RCC 7860 (cell line): Measurements from ENCODE around the gene SUMO2.
"Not testable (repeated sequence)": the region's sequence is repeated elsewhere in the genome, so short reads cannot be mapped to it uniquely, and the experiment has no call there.

Experiments used
- DNase-seq: peaks from one replicate; pipeline ENCODE4 v3.0.0-alpha.2; 2015; ENCODE audit warnings: low spot score
- FAIRE-seq: peaks from 2 replicates; lab custom pipeline; 2012; peaks lifted over from hg19 to GRCh38; lab: Jason Lieb, UNC

Gene SUMO2

GRCh38 chr17:75146592-75146991, 36.2 kb downstream of the SUMO2 start:
- no peak for DNase-seq
- no peak for FAIRE-seq

- no peak for FAIRE-seq
- DNase-seq = no peak
Observed at GRCh38 chr17:75144816-75145512, 37.8 kb downstream of the SUMO2 start.

GRCh38 chr17:75142236-75142971, 40.4 kb downstream of the SUMO2 start:
- FAIRE-seq = no peak
- no peak for DNase-seq

DNA sequence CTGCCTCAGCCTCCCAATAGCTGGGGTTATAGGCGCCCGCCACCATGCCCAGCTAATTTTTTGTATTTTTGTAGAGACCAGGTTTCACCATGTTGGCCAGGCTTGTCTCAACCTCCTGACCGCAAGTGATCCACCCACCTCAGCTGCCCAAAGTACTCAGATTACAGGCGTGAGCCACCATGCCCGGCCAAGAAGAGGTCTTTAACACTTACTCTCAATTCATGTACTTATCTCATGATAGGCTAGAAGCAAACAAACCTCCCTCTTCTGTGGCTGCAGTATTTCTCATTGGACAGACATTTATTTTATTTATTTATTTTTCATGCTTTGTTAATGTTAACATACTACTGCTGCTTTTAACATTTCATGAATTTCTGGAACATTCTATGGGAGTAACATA, 44.2 kb downstream of the SUMO2 start:
- DNase-seq = no peak
- no peak for FAIRE-seq

DNA sequence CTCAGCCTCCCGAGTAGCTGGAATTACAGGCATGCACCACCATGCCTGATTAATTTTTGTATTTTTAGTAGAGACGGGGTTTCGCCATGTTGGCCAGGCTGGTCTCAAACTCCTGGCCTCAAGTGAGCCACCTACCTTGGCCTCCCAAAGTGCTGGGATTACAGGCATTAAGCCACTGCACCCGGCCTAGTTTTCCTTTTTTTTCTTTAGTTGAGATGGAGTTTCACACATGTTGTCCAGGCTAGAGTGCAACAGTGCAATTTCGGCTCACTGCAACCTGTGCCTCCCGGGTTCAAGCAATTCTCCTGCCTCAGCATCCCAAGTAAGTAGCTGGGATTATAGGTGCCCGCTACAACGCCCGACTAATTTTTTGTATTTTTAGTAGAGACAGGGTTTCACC, 45.0 kb downstream of the SUMO2 start:
- not testable (repeated sequence) for FAIRE-seq, DNase-seq

- DNase-seq = no peak
- FAIRE-seq = no peak
Observed at GRCh38 chr17:75135946-75136345, 46.8 kb downstream of the SUMO2 start.

DNA sequence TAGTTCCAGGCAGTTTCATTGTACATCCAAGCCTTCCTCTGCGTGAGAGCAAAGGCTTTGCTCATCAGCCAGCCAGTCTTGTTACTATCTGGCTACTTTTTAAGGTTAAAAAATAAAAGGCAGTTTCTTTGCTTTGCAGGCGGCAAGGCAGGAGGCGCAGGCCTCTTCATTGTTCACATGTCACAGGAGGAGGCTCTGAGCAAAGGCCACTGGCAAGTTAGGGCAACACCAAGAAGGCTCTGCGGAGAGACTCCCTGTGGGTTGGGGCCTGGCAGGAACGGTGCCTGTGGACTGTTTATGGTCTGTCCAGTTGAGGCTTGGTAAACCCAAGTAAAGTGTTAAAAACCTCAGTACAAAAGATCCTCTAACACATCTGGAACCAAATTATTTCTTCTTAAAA, 47.3 kb downstream of the SUMO2 start:
- FAIRE-seq (no peak), DNase-seq (no peak)

DNA sequence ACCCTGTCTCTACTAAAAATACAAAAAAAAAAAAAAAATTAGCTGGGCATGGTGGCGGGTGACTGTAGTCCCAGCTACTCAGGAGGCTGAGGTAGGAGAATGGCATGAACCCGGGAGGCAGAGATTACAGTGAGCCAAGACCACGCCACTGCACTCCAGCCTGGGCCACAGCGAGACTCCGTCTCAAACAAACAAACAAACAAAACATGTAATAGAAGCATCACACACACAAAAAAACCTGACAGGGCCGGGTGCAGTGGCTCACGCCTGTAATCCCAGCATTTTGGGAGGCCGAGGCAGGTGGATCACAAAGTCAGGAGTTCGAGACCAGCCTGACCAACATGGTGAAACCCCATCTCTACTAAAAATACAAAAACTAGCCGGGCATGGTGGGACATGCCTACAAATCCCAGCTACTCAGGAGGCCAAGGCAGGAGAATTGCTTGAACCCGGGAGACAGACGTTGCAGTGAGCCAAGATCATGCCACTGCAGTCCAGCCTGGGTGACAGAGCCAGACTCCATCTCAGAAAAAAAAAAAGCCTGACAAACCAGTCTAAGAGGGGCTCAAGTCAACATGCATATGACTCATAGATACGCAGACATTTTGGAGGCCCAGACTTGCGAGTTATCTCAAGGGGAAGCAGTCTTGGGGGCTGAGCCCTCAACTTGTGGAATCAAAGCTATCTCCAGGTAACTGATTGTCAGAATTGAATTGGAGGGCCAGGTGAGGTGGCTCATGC, 49.0 kb downstream of the SUMO2 start:
- not testable (repeated sequence) for DNase-seq, FAIRE-seq

GRCh38 chr17:75133001-75133400, 49.8 kb downstream of the SUMO2 start:
- no peak for DNase-seq
- no peak for FAIRE-seq

GRCh38 chr17:75132018-75133000, 50.5 kb downstream of the SUMO2 start:
- not testable (repeated sequence) for DNase-seq, FAIRE-seq

GRCh38 chr17:75131278-75132017, 51.3 kb downstream of the SUMO2 start, which contains the start of gene NT5C:
NT5C (minus strand) TSS chr17:75131742; CDS start chr17:75131707, 35 bp downstream.
- no peak for FAIRE-seq
- DNase-seq = peak; percentile 61

DNA sequence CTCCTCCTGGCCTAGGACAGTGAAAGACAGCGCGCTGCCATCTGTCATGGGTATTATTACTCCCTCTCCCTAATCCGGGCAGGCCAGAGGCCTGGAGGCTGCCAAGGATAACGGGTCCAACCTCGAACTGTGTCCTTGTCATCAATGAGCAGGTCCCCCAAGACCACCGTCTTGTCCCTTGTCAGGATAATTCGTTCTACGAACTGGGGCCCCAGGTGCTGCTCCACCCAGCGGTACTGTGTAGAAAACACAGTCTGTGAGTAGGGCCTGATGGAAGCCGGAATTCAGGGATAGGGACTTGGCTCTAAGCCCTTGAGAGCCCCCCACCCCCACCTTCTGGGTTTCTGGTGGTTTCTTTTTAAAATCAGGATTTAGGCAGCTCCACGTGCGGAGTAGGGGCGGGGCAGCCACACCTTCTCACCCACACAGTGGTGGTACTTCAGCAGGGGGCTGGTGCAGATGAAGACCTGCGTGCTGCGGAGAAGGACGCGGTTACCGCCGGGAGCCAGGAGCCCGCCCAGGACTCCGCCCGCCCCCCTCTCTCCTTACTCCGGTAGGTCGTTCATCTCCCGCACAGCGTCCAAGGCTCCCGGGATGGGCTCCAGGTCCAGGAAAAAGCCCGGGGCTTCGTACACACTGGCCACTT, 52.0 kb downstream of the SUMO2 start:
- DNase-seq (peak; percentile 51), FAIRE-seq (no peak)

DNA sequence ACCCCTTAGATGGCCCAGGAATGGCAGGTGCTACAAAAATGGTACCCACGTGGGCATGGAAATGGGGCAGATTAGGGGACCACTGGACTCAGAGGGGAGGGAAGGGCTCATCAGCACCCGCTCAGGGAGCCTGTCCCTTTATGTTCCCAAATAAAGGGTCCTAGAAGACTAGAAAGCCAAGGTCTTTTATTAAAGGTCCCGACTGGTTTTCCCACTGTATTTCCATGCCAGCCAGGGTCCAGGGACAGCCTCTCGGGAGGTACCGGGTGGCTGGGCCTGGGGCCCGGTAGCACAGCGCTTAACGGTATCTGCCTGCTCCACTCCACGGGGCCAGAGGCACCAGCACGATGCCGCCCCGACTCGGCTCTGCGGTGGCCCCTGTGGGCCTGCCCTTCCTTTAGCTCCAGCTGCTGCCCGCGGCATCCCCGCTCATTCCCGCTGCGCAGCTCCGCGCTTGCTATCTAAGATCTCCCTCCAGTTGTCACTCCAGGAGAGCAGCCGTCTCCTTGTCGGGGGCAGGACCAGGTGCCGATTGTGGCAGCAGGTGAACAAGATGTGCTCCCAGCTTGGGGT, 52.6 kb downstream of the SUMO2 start:
- FAIRE-seq (no peak), DNase-seq (no peak)

- DNase-seq = no peak
- no peak for FAIRE-seq
Observed at GRCh38 chr17:75129576-75129975, 53.2 kb downstream of the SUMO2 start.

DNA sequence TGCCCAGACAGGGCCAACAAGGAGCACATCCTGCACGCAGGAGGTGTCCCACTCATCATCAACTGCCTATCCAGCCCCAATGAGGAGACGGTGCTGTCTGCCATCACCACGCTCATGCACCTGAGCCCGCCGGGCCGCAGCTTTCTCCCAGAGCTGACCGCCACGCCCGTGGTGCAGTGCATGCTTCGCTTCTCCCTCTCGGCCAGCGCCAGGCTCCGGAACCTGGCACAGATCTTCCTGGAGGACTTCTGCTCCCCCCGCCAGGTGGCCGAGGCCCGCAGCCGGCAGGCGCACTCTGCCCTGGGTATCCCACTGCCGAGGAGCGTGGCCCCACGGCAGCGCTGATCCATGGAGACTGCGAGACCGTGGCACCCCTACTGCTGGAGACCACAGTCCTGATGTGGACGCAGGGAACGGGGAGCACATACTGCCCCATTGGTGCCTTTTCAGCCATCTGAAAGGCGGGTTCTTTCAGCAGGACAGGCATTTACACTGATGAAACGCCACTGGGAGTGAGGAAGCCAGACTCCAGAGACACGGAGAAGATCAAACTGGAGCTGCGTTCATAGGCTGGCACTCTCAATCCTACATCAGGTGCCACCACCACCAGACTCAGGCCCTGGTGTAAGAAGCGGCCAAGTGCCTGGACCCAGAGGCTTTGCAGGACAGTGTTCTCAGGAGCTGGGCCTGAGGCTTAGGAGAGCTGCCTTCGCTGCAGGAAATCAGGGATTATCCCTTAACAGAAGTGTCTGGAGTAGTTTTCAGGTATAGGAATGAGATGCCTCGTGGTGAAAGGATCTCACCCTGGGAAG, 53.9 kb downstream of the SUMO2 start:
- DNase-seq (no peak), FAIRE-seq (no peak)

- FAIRE-seq, DNase-seq: not testable (repeated sequence)
Observed at GRCh38 chr17:75127936-75128335, 54.8 kb downstream of the SUMO2 start.

DNA sequence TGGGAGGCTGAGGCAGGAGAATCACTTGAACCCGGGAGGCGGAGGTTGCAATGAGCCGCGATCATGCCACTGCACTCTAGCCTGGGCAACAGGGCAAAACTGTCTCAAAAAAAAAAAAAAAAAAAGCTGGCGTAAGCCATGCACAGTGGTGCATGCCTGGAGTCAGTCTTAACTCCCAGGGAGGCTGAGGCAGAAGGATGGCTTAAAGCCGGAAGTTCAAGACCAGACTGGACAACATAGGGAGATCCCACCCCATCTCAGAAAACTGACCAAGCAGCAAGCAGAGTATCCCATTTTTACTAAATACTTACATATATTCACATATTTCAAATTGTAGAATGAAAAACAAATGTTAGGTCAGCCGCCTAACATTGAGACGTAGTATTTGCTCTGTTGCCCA, 55.8 kb downstream of the SUMO2 start:
- DNase-seq = no peak
- FAIRE-seq = no peak

GRCh38 chr17:75125984-75126383, 56.8 kb downstream of the SUMO2 start:
- no peak for DNase-seq

More at GRCh38 chr17:75125984-75126383, 56.8 kb downstream of the SUMO2 start:
- FAIRE-seq = no peak
